Measurements from ENCODE around the gene WFDC10B.
"Not testable (repeated sequence)": the region's sequence is repeated elsewhere in the genome, so short reads cannot be mapped to it uniquely, and the experiment has no call there.

- TF ChIP-seq POLR2A, CTCF (IDR thresholded peaks at IDR 0.05): not testable (repeated sequence)
Observed at GRCh38 chr20:45657038-45657437, 47.8 kb downstream of the WFDC10B start.

Data from heart left ventricle (tissue), 13 donors.